GM12878 (cell line): ENCODE measurements around the gene CCDC150. TPM values are rescaled to one million over a fixed set of nuclear protein-coding genes. Genes with fewer than 3 reads are reported as not detected.

Experiments used
- ATAC-seq: fragments of 200-7000 bp; cut with Tn5 transposase; 3 replicates; pipeline ENCODE4 v1.9.1; 2020; ENCODE audit warnings: mild to moderate bottlenecking, moderate library complexity
- BruUV-seq: library from RNA; stranded (reverse); fragments of 400-500 nt; replicated peaks from 2 replicates; lab custom pipeline; 2021; lab: Mats Ljungman, UMichigan
- CTCF ChIA-PET: fragments of 300-600 bp; sonication (Branson Sonifier 250); formaldehyde crosslinking; extraction: SDS; loops from one replicate; lab custom pipeline; 2021; ENCODE audit warnings: inconsistent platforms; lab: Yijun Ruan, JAX
- POLR2A ChIA-PET: fragments of 350-600 bp; formaldehyde crosslinking; extraction: SDS; loops from one replicate; lab custom pipeline; 2021; ENCODE audit warnings: inconsistent platforms; lab: Charles Lee
- RAD21 ChIA-PET: fragments of 300-600 bp; sonication (Branson Sonifier 250); formaldehyde crosslinking; loops from one replicate; lab custom pipeline; 2023; ENCODE audit warnings: antibody characterized with exemption; ENCODE audit not compliant: unreplicated experiment; lab: Charles Lee
- SMC1A ChIA-PET: fragments of 300-600 bp; sonication (Branson Sonifier 250); formaldehyde crosslinking; loops from one replicate; lab custom pipeline; 2023; ENCODE audit not compliant: unreplicated experiment, uncharacterized antibody; lab: Charles Lee
- DNase-seq: peaks from one replicate; pipeline ENCODE4 v3.0.0-alpha.2; 2011; ENCODE audit warnings: low read depth, low spot score
- FAIRE-seq: peaks from 3 replicates; lab custom pipeline; 2011; peaks lifted over from hg19 to GRCh38; lab: Jason Lieb, UNC
- H2AFZ ChIP-seq: 2 replicates; pipeline ENCODE4 v1.6.0; 2011; ENCODE audit warnings: low read depth, low read length, control low read depth; ENCODE audit not compliant: control insufficient read depth
- H3K27ac ChIP-seq: 2 replicates; pipeline ENCODE4 v1.5.1; 2011; ENCODE audit warnings: control low read depth; ENCODE audit not compliant: control insufficient read depth, insufficient read depth
- H3K27me3 ChIP-seq, 2 experiments: replicated peaks in 1 of 2; 2 replicates each; pipeline versions ENCODE4 v1.6.0 to v1.6.1; 2011; ENCODE audit warnings: low read length in 1 of 2; ENCODE audit not compliant: control insufficient read depth in 2 of 2, insufficient read depth in 2 of 2
- H3K36me3 ChIP-seq, 2 experiments: 2 replicates each; pipeline ENCODE4 v1.5.1; 2011; ENCODE audit warnings: low read length in 1 of 2; ENCODE audit not compliant: control insufficient read depth in 2 of 2, insufficient read depth in 2 of 2
- H3K4me1 ChIP-seq: 2 replicates; pipeline ENCODE4 v1.6.1; 2011; ENCODE audit warnings: mild to moderate bottlenecking, low read length, moderate library complexity, mixed read lengths; ENCODE audit not compliant: control insufficient read depth, insufficient read depth
- H3K4me2 ChIP-seq: 2 replicates; pipeline ENCODE4 v1.6.0; 2011; ENCODE audit warnings: control low read depth; ENCODE audit not compliant: control insufficient read depth, insufficient read depth
- H3K4me3 ChIP-seq: fragments of 200-600 bp; sonication (generic); 2 replicates; pipeline ENCODE4 v1.5.1; 2016
- H3K79me2 ChIP-seq: 2 replicates; pipeline ENCODE4 v1.6.0; 2011; ENCODE audit warnings: low read length; ENCODE audit not compliant: control insufficient read depth, insufficient read depth
- H3K9ac ChIP-seq: 2 replicates; pipeline ENCODE4 v1.8.0; 2011; ENCODE audit warnings: low read length, control low read depth, mixed read lengths; ENCODE audit not compliant: control insufficient read depth, insufficient read depth
- H3K9me3 ChIP-seq: replicated peaks from 3 replicates; pipeline ENCODE4 v1.5.1; 2011; ENCODE audit warnings: mild to moderate bottlenecking, low read length; ENCODE audit not compliant: control insufficient read depth, insufficient read depth
- H4K20me1 ChIP-seq: 2 replicates; pipeline ENCODE4 v1.6.0; 2011; ENCODE audit not compliant: control insufficient read depth, insufficient read depth
- CBX5 ChIP-seq: sonication (generic); IDR thresholded peaks from 2 replicates; pipeline ENCODE4 v1.6.1; 2016; ENCODE audit warnings: low read depth, moderate library complexity, mild to moderate bottlenecking, inconsistent platforms
- GATAD2B ChIP-seq: fragments of 450-650 bp; conservative IDR thresholded peaks from 2 replicates; pipeline ENCODE4 v1.6.1; 2017; ENCODE audit warnings: low read depth, mild to moderate bottlenecking, moderate library complexity
- LARP7 ChIP-seq: fragments of 450-650 bp; IDR thresholded peaks from 2 replicates; pipeline ENCODE4 v1.6.1; 2017; ENCODE audit warnings: mild to moderate bottlenecking
- PRDM15 ChIP-seq: fragments of 450-650 bp; formaldehyde crosslinking; IDR thresholded peaks from 2 replicates; pipeline ENCODE4 v1.4.0; 2020; ENCODE audit warnings: mild to moderate bottlenecking, moderate library complexity
- SIX5 ChIP-seq: IDR thresholded peaks from 2 replicates; pipeline ENCODE4 v1.6.1; 2011; ENCODE audit warnings: mild to moderate bottlenecking, low read depth, low read length, moderate library complexity; ENCODE audit not compliant: severe bottlenecking
- WGBS: methylation state at CpG from one replicate; pipeline ENCODE4 v1.1.6; 2016; ENCODE audit warnings: low lambda C conversion rate; ENCODE audit not compliant: insufficient replicate concordance, insufficient coverage; ENCODE audit errors: missing lambda C conversion rate; 5-methylcytosine and 5-hydroxymethylcytosine counted together
- in situ Hi-C: fragments of 300-500 bp; cut with MboI; formaldehyde crosslinking; loops from 9 replicates; pipeline ENCODE4 v1.14.3; 2018; ENCODE audit warnings: mixed read lengths
- intact Hi-C: fragments of 100-400 bp; cut with micrococcal nuclease; formaldehyde crosslinking; loops from one replicate; pipeline ENCODE4 v1.14.2; 2022; ENCODE audit not compliant: unreplicated experiment
- polyA plus RNA-seq, 11 experiments: library from polyadenylated mRNA; depleted of rRNA in 4 of 11; unstranded in 6 of 11; stranded (reverse) in 5 of 11; fragments of >200 nt; fragmentation: Nextera tagmentation in 4 of 11; fragmentation: Illumina TruSeq in 1 of 11; extraction: Ambion mirVana in 4 of 11; extraction: Trizol in 1 of 11; gene quantifications; 1 replicate in 1 of 11; 2 replicates in 10 of 11; pipeline versions ENCODE4 v1.2.1 to v1.2.3, GENCODE V29; 2011 to 2016; ENCODE audit warnings: inconsistent platforms in 2 of 11, missing spikeins in 2 of 11, low read depth in 1 of 11
- total RNA-seq, 4 experiments: library from RNA; depleted of rRNA in 3 of 4; stranded (reverse); fragments of >200 nt in 3 of 4; fragmentation: Illumina TruSeq in 1 of 4; extraction: Trizol in 1 of 4; gene quantifications; 2 replicates each; pipeline versions ENCODE4 v1.2.1 to v1.2.3, GENCODE V29; 2013 to 2021

CCDC150 gene
- total and polyA plus RNA-seq, 10 of the 15 experiments (the other 5 are each of a cell fraction or from before 2014, with no cell fraction given), result 11.6 to 27.7 (median 19.6) TPM

- TF ChIP-seq CBX5 (peak; percentile 95; the same call in 1 of the 2 replicates), SIX5 (peak; percentile 96), GATAD2B (peak; percentile 47; the same call in 1 of the 2 replicates), LARP7 (0 out of 2 replicates have a peak, but pooled peaks have one; percentile 62)
Observed at GRCh38 chr2:196639180-196640030, at the start of gene CCDC150 (continued).

- ChIA-PET POLR2A (no interaction called here), CTCF (interaction anchor here (1.6 kb wide), 1 partner anchor 17 kb away, joined by 3 read pairs; no protein-coding TSS in a partner anchor), RAD21 (no interaction called here), SMC1A (no interaction called here)
- no peak overlapping the region for H3K4me2 ChIP-seq
- no peaks in the 10 kb centered on the region for H3K9me3 ChIP-seq
- H3K36me3 ChIP-seq, result no peaks in the 10 kb centered on the region
- intact Hi-C loops (no loop called here), in situ Hi-C loops (no loop called here)
- no peaks in the 10 kb centered on the region for H3K79me2 ChIP-seq
- no peak overlapping the region for H3K9ac ChIP-seq
- H3K27ac ChIP-seq, result no peak overlapping the region
- DNase-seq (no peak), FAIRE-seq (no peak), ATAC-seq (no peak)
- WGBS, result 35% methylated on average over 1 of the region's 1 CpG
- H4K20me1 ChIP-seq, result no peaks in the 10 kb centered on the region
- TF ChIP-seq PRDM15 (CRISPR knock-in tag), result no peak
- H2AFZ ChIP-seq, result no peak overlapping the region
- H3K4me3 ChIP-seq, result no peak overlapping the region
- peaks cover 4% of the 10 kb centered on the region for H3K4me1 ChIP-seq
- peaks cover 4 to 14% of the 10 kb centered on the region in 2 experiments for H3K27me3 ChIP-seq
- no TSS peak for BruUV-seq
Observed at GRCh38 chr2:196590286-196590685, 49.2 kb upstream of the CCDC150 start.
